GM19324 (cell line): ENCODE data around the gene VTN.

ENCODE experiments used
- ATAC-seq: cut with Tn5 transposase; IDR thresholded peaks from one replicate; pipeline ENCODE4 v1.9.1; 2021; ENCODE audit warnings: mild to moderate bottlenecking, moderate library complexity; ENCODE audit not compliant: unreplicated experiment, low FRiP score

The VTN gene

GRCh38 chr17:28370035-28370743 is at the start of gene VTN:
TSS of gene VTN (minus strand) at chr17:28370307. CDS start at chr17:28370203, 104 bp downstream.
- no peak for ATAC-seq

- ATAC-seq, result no peak
Observed at GRCh38 chr17:28416703-28417311, 46.7 kb upstream of the VTN start.

GRCh38 chr17:28415886-28416285 is 45.8 kb upstream of the VTN start:
- no peak for ATAC-seq

GRCh38 chr17:28413804-28414203 is 43.7 kb upstream of the VTN start:
- no peak for ATAC-seq

GRCh38 chr17:28412099-28412498 is 42.0 kb upstream of the VTN start:
- no peak for ATAC-seq

- ATAC-seq, result no peak
Observed at GRCh38 chr17:28407974-28408306, 37.8 kb upstream of the VTN start.

GRCh38 chr17:28407130-28407973 is 37.2 kb upstream of the VTN start:
- ATAC-seq, result no peak

- ATAC-seq, result no peak
Observed at GRCh38 chr17:28406473-28406814, 36.3 kb upstream of the VTN start.

- peak; percentile 62 for ATAC-seq
Observed at GRCh38 chr17:28405632-28406472, 35.7 kb upstream of the VTN start, which contains the start of gene SLC46A1. TSS of gene SLC46A1 (minus strand) at chr17:28406212. CDS start at chr17:28406114, 98 bp downstream.

- ATAC-seq, result no peak
Observed at GRCh38 chr17:28404812-28405570, 34.9 kb upstream of the VTN start.

GRCh38 chr17:28404461-28404811 is 34.3 kb upstream of the VTN start:
- no peak for ATAC-seq

GRCh38 chr17:28404007-28404406 is 33.9 kb upstream of the VTN start:
- ATAC-seq, result no peak

GRCh38 chr17:28402844-28403243 is 32.7 kb upstream of the VTN start:
- ATAC-seq, result no peak

- ATAC-seq, result no peak
Observed at GRCh38 chr17:28402224-28402630, 32.1 kb upstream of the VTN start.

- no peak for ATAC-seq
Observed at GRCh38 chr17:28399808-28400207, 29.7 kb upstream of the VTN start.

GRCh38 chr17:28398280-28398981 is 28.3 kb upstream of the VTN start:
- no peak for ATAC-seq

GRCh38 chr17:28397687-28398279 is 27.7 kb upstream of the VTN start:
- ATAC-seq, result no peak

- ATAC-seq, result no peak
Observed at GRCh38 chr17:28397275-28397674, 27.2 kb upstream of the VTN start.

GRCh38 chr17:28396635-28397239 is 26.6 kb upstream of the VTN start:
- no peak for ATAC-seq
